Right atrium auricular region (tissue), 2 donors: ENCODE measurements around the gene RNFT2. TPM values are rescaled to one million over a fixed set of nuclear protein-coding genes. Genes with fewer than 3 reads are reported as not detected.

Source experiments
- DNase-seq: peaks from one replicate; pipeline ENCODE4 v3.0.0-alpha.2; 2019; ENCODE audit warnings: low spot score
- H3K27ac ChIP-seq, 2 donors: fragments of 200-600 bp; sonication (generic); 1 replicate in 1 of 2; 2 replicates in 1 of 2; pipeline ENCODE4 v1.5.1; 2016 to 2019
- H3K27me3 ChIP-seq, 2 donors: fragments of 200-600 bp; sonication (generic); one replicate each; pipeline versions ENCODE4 v1.5.1 to v1.6.0; 2017 to 2019
- H3K36me3 ChIP-seq: fragments of 200-600 bp; sonication (generic); one replicate; pipeline ENCODE4 v1.5.1; 2016
- H3K4me1 ChIP-seq, 2 donors: fragments of 200-600 bp; sonication (generic); one replicate each; pipeline versions ENCODE4 v1.5.1 to v1.6.0; 2017 to 2019
- H3K4me3 ChIP-seq, 2 donors: fragments of 200-600 bp; sonication (generic); 1 replicate in 1 of 2; 2 replicates in 1 of 2; pipeline ENCODE4 v1.5.1; 2017 to 2019; ENCODE audit warnings: mild to moderate bottlenecking in 1 of 2, moderate library complexity in 1 of 2
- H3K9me3 ChIP-seq, 2 donors: fragments of 200-600 bp; sonication (generic); one replicate each; pipeline ENCODE4 v1.5.1; 2019
- CTCF ChIP-seq, 2 donors: fragments of 200-600 bp; sonication (generic); IDR thresholded peaks; one replicate each; pipeline ENCODE4 v1.5.1; 2019; ENCODE audit warnings: antibody characterized with exemption in 2 of 2
- total RNA-seq, 2 donors: library from RNA; depleted of rRNA; stranded (reverse); fragments of >200 nt; gene quantifications; one replicate each; pipeline ENCODE4 v1.1.0, GENCODE V29; 2016

RNFT2 gene
- total RNA-seq, 2 donors from 2014 or later = 0.89 to 1.1 TPM

- H3K27me3 ChIP-seq = no peaks in the 10 kb centered on the region
- DNase-seq = no peak
- no peaks in the 10 kb centered on the region for H3K4me1 ChIP-seq
- TF ChIP-seq CTCF (IDR thresholded peaks at IDR 0.05) = no peak
- H3K9me3 ChIP-seq = no peaks in the 10 kb centered on the region
- H3K4me3 ChIP-seq = no peak overlapping the region
- no peaks in the 10 kb centered on the region for H3K36me3 ChIP-seq
- H3K27ac ChIP-seq = no peak overlapping the region
These were observed 111.1 kb downstream of the RNFT2 start for GRCh38 chr12:116849216-116849615.

- H3K27me3 ChIP-seq = no peaks in the 10 kb centered on the region
- no peak overlapping the region for H3K27ac ChIP-seq
- no peak for TF ChIP-seq CTCF (IDR thresholded peaks at IDR 0.05)
These were observed 114.2 kb downstream of the RNFT2 start for GRCh38 chr12:116852303-116852702.

GRCh38 chr12:116853507-116853906 lies 115.4 kb downstream of the RNFT2 start:
- Histone ChIP-seq H3K36me3 (no peaks in the 10 kb centered on the region), H3K27ac (no peak overlapping the region), H3K27me3 (no peaks in the 10 kb centered on the region), H3K4me1 (no peaks in the 10 kb centered on the region), H3K4me3 (no peak overlapping the region), H3K9me3 (no peaks in the 10 kb centered on the region)
- TF ChIP-seq CTCF (IDR thresholded peaks at IDR 0.05) = no peak
- DNase-seq = no peak

More at GRCh38 chr12:116852303-116852702, 114.2 kb downstream of the RNFT2 start:
- Histone ChIP-seq H3K36me3 (no peaks in the 10 kb centered on the region), H3K9me3 (no peaks in the 10 kb centered on the region), H3K4me1 (no peaks in the 10 kb centered on the region), H3K4me3 (no peak overlapping the region)
- no peak for DNase-seq

GRCh38 chr12:116855744-116856470 lies 117.8 kb downstream of the RNFT2 start:
- Histone ChIP-seq H3K27ac (no peak overlapping the region), H3K36me3 (no peaks in the 10 kb centered on the region), H3K4me3 (no peak overlapping the region), H3K27me3 (no peaks in the 10 kb centered on the region), H3K9me3 (no peaks in the 10 kb centered on the region), H3K4me1 (peaks cover 0 to 5% of the 10 kb centered on the region in 2 donors)
- TF ChIP-seq CTCF (IDR thresholded peaks at IDR 0.05) = no peak
- DNase-seq = no peak

GRCh38 chr12:116856729-116857128 lies 118.6 kb downstream of the RNFT2 start:
- H3K27ac ChIP-seq = no peak overlapping the region
- H3K4me3 ChIP-seq = no peak overlapping the region
- TF ChIP-seq CTCF (IDR thresholded peaks at IDR 0.05) = no peak
- H3K9me3 ChIP-seq = no peaks in the 10 kb centered on the region
- DNase-seq = no peak
- H3K4me1 ChIP-seq = peaks cover 0 to 12% of the 10 kb centered on the region in 2 donors
- no peaks in the 10 kb centered on the region for H3K36me3 ChIP-seq
- H3K27me3 ChIP-seq = no peaks in the 10 kb centered on the region

GRCh38 chr12:116859079-116859478 lies 121.0 kb downstream of the RNFT2 start:
- Histone ChIP-seq H3K27ac (no peak overlapping the region), H3K36me3 (no peaks in the 10 kb centered on the region), H3K4me3 (no peak overlapping the region), H3K9me3 (no peaks in the 10 kb centered on the region), H3K27me3 (no peaks in the 10 kb centered on the region), H3K4me1 (peaks cover 0 to 12% of the 10 kb centered on the region in 2 donors)
- TF ChIP-seq CTCF (IDR thresholded peaks at IDR 0.05) = no peak
- no peak for DNase-seq
